Measurements from ENCODE around the gene SRPX. TPM values are rescaled to one million over a fixed set of nuclear protein-coding genes. Genes with fewer than 3 reads are reported as not detected.

Gene SRPX
- total RNA-seq, 1 experiment from 2014 or later = 0.23 TPM

DNA sequence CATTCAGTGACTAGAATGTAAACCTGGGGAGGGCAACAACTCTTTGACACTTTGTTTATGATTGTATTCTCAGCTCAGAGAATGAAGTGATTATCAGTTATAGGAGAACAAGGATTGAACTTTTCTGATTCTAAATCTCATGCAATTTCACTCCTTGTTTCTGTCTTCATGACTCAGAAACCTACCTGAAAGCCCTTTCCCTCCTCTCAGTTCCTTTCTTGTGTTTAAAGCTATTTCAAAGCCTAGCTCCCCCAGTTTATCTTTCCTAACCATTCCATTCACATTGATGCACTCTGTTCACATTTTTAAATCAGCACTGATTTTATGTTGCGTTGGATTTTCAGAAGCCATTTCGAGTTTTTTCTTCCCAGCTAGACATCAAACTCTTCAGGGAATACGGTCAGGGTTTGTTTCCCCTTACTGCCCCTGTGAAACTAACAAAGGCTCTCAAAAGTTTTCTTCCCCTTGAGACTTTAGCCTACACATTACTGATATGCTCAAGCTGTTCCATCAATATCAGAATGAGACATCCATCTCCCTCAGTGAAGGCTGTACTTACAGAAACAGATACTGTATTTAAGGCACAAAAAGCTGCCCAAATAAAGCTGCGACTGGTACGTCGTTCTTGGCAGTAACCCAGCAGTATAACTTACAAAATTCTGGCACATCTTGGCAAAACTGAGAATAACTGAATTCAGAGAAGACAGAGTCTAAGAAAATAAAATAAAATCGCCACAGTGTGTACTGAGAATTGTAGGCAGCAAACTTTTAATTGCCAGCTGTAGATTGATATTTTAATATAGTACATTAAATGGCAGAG lies 31.0 kb downstream of the SRPX start:
- H3K4me3 ChIP-seq (ENCODE audit: low read depth in 2 of 2, low read length in 2 of 2) = no peak overlapping the region
- ChIA-PET POLR2A (no interaction called here), CTCF (no interaction called here)
- DNase-seq (ENCODE audit: low read depth, low spot score) (no peak), ATAC-seq (no peak)
- no peaks in the 10 kb centered on the region for H3K9me3 ChIP-seq (ENCODE audit: control insufficient read depth, insufficient read depth, low read depth, low read length)
- TF ChIP-seq TCF7L2 (IDR thresholded peaks at IDR 0.05; ENCODE audit: low read depth, low read length) = no peak
- TF ChIP-seq, protein P1, sequence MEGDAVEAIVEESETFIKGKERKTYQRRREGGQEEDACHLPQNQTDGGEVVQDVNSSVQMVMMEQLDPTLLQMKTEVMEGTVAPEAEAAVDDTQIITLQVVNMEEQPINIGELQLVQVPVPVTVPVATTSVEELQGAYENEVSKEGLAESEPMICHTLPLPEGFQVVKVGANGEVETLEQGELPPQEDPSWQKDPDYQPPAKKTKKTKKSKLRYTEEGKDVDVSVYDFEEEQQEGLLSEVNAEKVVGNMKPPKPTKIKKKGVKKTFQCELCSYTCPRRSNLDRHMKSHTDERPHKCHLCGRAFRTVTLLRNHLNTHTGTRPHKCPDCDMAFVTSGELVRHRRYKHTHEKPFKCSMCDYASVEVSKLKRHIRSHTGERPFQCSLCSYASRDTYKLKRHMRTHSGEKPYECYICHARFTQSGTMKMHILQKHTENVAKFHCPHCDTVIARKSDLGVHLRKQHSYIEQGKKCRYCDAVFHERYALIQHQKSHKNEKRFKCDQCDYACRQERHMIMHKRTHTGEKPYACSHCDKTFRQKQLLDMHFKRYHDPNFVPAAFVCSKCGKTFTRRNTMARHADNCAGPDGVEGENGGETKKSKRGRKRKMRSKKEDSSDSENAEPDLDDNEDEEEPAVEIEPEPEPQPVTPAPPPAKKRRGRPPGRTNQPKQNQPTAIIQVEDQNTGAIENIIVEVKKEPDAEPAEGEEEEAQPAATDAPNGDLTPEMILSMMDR (IDR thresholded peaks at IDR 0.05) = no peak
- TF ChIP-seq, protein P2, sequence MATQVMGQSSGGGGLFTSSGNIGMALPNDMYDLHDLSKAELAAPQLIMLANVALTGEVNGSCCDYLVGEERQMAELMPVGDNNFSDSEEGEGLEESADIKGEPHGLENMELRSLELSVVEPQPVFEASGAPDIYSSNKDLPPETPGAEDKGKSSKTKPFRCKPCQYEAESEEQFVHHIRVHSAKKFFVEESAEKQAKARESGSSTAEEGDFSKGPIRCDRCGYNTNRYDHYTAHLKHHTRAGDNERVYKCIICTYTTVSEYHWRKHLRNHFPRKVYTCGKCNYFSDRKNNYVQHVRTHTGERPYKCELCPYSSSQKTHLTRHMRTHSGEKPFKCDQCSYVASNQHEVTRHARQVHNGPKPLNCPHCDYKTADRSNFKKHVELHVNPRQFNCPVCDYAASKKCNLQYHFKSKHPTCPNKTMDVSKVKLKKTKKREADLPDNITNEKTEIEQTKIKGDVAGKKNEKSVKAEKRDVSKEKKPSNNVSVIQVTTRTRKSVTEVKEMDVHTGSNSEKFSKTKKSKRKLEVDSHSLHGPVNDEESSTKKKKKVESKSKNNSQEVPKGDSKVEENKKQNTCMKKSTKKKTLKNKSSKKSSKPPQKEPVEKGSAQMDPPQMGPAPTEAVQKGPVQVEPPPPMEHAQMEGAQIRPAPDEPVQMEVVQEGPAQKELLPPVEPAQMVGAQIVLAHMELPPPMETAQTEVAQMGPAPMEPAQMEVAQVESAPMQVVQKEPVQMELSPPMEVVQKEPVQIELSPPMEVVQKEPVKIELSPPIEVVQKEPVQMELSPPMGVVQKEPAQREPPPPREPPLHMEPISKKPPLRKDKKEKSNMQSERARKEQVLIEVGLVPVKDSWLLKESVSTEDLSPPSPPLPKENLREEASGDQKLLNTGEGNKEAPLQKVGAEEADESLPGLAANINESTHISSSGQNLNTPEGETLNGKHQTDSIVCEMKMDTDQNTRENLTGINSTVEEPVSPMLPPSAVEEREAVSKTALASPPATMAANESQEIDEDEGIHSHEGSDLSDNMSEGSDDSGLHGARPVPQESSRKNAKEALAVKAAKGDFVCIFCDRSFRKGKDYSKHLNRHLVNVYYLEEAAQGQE (IDR thresholded peaks at IDR 0.05; ENCODE audit: insufficient read depth in 1 of 2, low read depth in 2 of 2, low read length in 1 of 2) = no peak
- TF ChIP-seq SIN3A (IDR thresholded peaks at IDR 0.05; ENCODE audit: borderline replicate concordance, insufficient read depth, low read depth, low read length) = no peak
- no peak for TF ChIP-seq POLR2AphosphoS5 (IDR thresholded peaks at IDR 0.05; ENCODE audit: low read depth, low read length)
- H3K36me3 ChIP-seq (ENCODE audit: control insufficient read depth, insufficient read depth, low read length) = no peaks in the 10 kb centered on the region
- no TSS peak for BruUV-seq (replicated peaks)
- in situ Hi-C loops (cut with HindIII; ENCODE audit: low pct_unique_long_range_greater_than_20kb, low sequenced_read_pairs) = no loop called here
- intact Hi-C loops (cut with micrococcal nuclease; ENCODE audit: unreplicated experiment) = loop anchor here (10.0 kb wide), 1 partner anchor 115 kb away; no protein-coding TSS in a partner anchor
- H3K27me3 ChIP-seq (ENCODE audit: control insufficient read depth, insufficient read depth, low read length) = no peaks in the 10 kb centered on the region
- no peak overlapping the region for H3K27ac ChIP-seq (ENCODE audit: low read length)
- H3K4me1 ChIP-seq (ENCODE audit: control insufficient read depth, insufficient read depth, low read length) = no peaks in the 10 kb centered on the region

DNA sequence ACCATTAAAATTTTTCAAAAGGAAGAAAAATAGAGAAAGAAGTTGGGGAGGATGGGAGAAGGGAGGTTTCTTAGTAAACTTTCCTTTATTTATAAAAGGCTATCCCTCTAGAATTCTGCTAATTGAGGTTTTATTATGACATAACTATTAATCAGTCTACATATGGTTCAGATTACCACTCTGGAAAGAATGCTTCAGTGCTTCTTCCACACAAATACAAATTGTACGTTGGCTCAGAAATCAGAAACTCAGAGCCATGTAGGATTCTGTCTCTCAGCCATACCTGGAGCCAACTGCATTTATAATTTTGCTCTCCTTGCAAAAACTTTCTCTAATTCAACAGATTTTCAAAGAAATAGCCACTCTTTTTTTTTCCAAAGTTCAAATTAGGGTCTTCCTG lies 37.1 kb downstream of the SRPX start:
- no TSS peak for BruUV-seq (replicated peaks)
- no peak for TF ChIP-seq TCF7L2 (IDR thresholded peaks at IDR 0.05; ENCODE audit: low read depth, low read length)
- TF ChIP-seq SIN3A (IDR thresholded peaks at IDR 0.05; ENCODE audit: borderline replicate concordance, insufficient read depth, low read depth, low read length) = no peak
- TF ChIP-seq, protein P1 (IDR thresholded peaks at IDR 0.05) = no peak
- TF ChIP-seq, protein P2 (IDR thresholded peaks at IDR 0.05; ENCODE audit: insufficient read depth in 1 of 2, low read depth in 2 of 2, low read length in 1 of 2) = no peak
- TF ChIP-seq POLR2AphosphoS5 (IDR thresholded peaks at IDR 0.05; ENCODE audit: low read depth, low read length) = no peak
- POLR2A ChIA-PET = no interaction called here
- Histone ChIP-seq H3K9me3 (ENCODE audit: control insufficient read depth, insufficient read depth, low read depth, low read length) (no peaks in the 10 kb centered on the region), H3K27me3 (ENCODE audit: control insufficient read depth, insufficient read depth, low read length) (no peaks in the 10 kb centered on the region), H3K36me3 (ENCODE audit: control insufficient read depth, insufficient read depth, low read length) (no peaks in the 10 kb centered on the region), H3K4me3 (ENCODE audit: low read depth in 2 of 2, low read length in 2 of 2) (no peak overlapping the region), H3K27ac (ENCODE audit: low read length) (no peak overlapping the region), H3K4me1 (ENCODE audit: control insufficient read depth, insufficient read depth, low read length) (no peaks in the 10 kb centered on the region)
- CTCF ChIA-PET = no interaction called here
- ATAC-seq (no peak), DNase-seq (ENCODE audit: low read depth, low spot score) (no peak)
- intact Hi-C loops (cut with micrococcal nuclease; ENCODE audit: unreplicated experiment) (no loop called here), in situ Hi-C loops (cut with HindIII; ENCODE audit: low pct_unique_long_range_greater_than_20kb, low sequenced_read_pairs) (no loop called here)
